Measurements from ENCODE around the gene DNPH1.

DNA sequence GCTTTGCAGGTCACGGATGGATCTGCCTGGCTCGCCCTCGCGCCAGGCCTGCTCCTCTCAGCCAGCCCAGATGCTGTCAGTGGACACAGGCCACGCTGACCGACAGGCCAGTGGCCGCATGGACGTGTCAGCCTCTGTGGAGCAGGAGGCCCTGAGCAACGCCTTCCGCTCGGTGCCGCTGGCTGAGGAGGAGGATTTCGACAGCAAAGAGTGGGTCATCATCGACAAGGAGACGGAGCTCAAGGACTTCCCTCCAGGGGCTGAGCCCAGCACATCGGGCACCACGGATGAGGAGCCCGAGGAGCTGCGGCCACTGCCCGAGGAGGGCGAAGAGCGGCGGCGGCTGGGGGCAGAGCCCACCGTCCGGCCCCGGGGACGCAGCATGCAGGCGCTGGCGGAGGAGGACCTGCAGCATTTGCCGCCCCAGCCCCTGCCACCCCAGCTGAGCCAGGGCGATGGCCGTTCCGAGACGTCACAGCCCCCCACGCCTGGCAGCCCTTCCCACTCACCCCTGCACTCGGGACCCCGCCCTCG lies 33.6 kb upstream of the DNPH1 start:
- TF ChIP-seq, protein P1, sequence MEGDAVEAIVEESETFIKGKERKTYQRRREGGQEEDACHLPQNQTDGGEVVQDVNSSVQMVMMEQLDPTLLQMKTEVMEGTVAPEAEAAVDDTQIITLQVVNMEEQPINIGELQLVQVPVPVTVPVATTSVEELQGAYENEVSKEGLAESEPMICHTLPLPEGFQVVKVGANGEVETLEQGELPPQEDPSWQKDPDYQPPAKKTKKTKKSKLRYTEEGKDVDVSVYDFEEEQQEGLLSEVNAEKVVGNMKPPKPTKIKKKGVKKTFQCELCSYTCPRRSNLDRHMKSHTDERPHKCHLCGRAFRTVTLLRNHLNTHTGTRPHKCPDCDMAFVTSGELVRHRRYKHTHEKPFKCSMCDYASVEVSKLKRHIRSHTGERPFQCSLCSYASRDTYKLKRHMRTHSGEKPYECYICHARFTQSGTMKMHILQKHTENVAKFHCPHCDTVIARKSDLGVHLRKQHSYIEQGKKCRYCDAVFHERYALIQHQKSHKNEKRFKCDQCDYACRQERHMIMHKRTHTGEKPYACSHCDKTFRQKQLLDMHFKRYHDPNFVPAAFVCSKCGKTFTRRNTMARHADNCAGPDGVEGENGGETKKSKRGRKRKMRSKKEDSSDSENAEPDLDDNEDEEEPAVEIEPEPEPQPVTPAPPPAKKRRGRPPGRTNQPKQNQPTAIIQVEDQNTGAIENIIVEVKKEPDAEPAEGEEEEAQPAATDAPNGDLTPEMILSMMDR (IDR thresholded peaks at IDR 0.05; ENCODE audit: poor library complexity, severe bottlenecking): no peak
- TF ChIP-seq EZH2 (IDR thresholded peaks at IDR 0.05; ENCODE audit: borderline replicate concordance, insufficient read depth, low read length, poor library complexity, severe bottlenecking) (no peak), EP300 (conservative IDR thresholded peaks at IDR 0.05; ENCODE audit: poor library complexity, severe bottlenecking) (no peak), POLR2AphosphoS5 (IDR thresholded peaks at IDR 0.05) (no peak)

Data from neural cell (in vitro differentiated cells).